HepG2 (cell line): ENCODE data around the gene MCU.

Experiments used
- HDAC2 ChIP-seq: sonication (generic); formaldehyde crosslinking; IDR thresholded peaks from 2 replicates; pipeline ENCODE4 v1.4.0; 2020; ENCODE audit warnings: missing genetic modification reagents
- NBN ChIP-seq: fragments of 450-650 bp; conservative IDR thresholded peaks from 2 replicates; pipeline ENCODE4 v1.6.1; 2017
- PBX3 ChIP-seq: sonication (generic); formaldehyde crosslinking; IDR thresholded peaks from 2 replicates; pipeline ENCODE4 v1.8.1; 2023; ENCODE audit warnings: missing genetic modification reagents, inconsistent platforms, borderline replicate concordance
- PRPF4 ChIP-seq: fragments of 200-400 bp; formaldehyde crosslinking; IDR thresholded peaks from 2 replicates; pipeline ENCODE4 v1.6.1; 2016; ENCODE audit warnings: low read length, low read depth; ENCODE audit not compliant: poor library complexity, severe bottlenecking
- SNRNP70 ChIP-seq: fragments of 200-400 bp; formaldehyde crosslinking; IDR thresholded peaks from 2 replicates; pipeline ENCODE4 v1.6.1; 2017; ENCODE audit warnings: mild to moderate bottlenecking, low read depth, low read length, moderate library complexity
- ZBTB33 ChIP-seq: sonication (generic); formaldehyde crosslinking; IDR thresholded peaks from 2 replicates; pipeline ENCODE4 v1.4.0; 2020; ENCODE audit warnings: missing genetic modification reagents
- ZFP36 ChIP-seq: fragments of 150-350 bp; IDR thresholded peaks from 2 replicates; pipeline ENCODE4 v1.6.1; 2018; ENCODE audit warnings: borderline replicate concordance, low read length, low read depth; ENCODE audit not compliant: partially characterized antibody
- ZNF3 ChIP-seq: IDR thresholded peaks from 2 replicates; pipeline ENCODE4 v1.7.0; 2017; ENCODE audit warnings: inconsistent platforms
- ZNF512B ChIP-seq: sonication (generic); formaldehyde crosslinking; IDR thresholded peaks from 2 replicates; pipeline ENCODE4 v1.5.1; 2020; ENCODE audit warnings: missing genetic modification reagents, mild to moderate bottlenecking, borderline replicate concordance
- TF ChIP-seq, protein P1 (sequence below): sonication (generic); formaldehyde crosslinking; IDR thresholded peaks from 2 replicates; pipeline ENCODE4 v1.8.0; 2022; ENCODE audit warnings: mild to moderate bottlenecking, missing genetic modification reagents
- TF ChIP-seq, protein P2 (sequence below): sonication (generic); formaldehyde crosslinking; IDR thresholded peaks from 2 replicates; pipeline ENCODE4 v1.5.0; 2020; ENCODE audit warnings: mild to moderate bottlenecking, missing genetic modification reagents, moderate library complexity

- no peak for TF ChIP-seq PRPF4
- no peak for TF ChIP-seq HDAC2 (CRISPR knock-in tag)
- TF ChIP-seq, protein P1, sequence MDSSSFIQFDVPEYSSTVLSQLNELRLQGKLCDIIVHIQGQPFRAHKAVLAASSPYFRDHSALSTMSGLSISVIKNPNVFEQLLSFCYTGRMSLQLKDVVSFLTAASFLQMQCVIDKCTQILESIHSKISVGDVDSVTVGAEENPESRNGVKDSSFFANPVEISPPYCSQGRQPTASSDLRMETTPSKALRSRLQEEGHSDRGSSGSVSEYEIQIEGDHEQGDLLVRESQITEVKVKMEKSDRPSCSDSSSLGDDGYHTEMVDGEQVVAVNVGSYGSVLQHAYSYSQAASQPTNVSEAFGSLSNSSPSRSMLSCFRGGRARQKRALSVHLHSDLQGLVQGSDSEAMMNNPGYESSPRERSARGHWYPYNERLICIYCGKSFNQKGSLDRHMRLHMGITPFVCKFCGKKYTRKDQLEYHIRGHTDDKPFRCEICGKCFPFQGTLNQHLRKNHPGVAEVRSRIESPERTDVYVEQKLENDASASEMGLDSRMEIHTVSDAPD: no peak
- TF ChIP-seq ZNF512B: no peak
- TF ChIP-seq PBX3 (CRISPR knock-in tag): no peak
- TF ChIP-seq SNRNP70: no peak
- TF ChIP-seq ZFP36: no peak
- TF ChIP-seq, protein P2, sequence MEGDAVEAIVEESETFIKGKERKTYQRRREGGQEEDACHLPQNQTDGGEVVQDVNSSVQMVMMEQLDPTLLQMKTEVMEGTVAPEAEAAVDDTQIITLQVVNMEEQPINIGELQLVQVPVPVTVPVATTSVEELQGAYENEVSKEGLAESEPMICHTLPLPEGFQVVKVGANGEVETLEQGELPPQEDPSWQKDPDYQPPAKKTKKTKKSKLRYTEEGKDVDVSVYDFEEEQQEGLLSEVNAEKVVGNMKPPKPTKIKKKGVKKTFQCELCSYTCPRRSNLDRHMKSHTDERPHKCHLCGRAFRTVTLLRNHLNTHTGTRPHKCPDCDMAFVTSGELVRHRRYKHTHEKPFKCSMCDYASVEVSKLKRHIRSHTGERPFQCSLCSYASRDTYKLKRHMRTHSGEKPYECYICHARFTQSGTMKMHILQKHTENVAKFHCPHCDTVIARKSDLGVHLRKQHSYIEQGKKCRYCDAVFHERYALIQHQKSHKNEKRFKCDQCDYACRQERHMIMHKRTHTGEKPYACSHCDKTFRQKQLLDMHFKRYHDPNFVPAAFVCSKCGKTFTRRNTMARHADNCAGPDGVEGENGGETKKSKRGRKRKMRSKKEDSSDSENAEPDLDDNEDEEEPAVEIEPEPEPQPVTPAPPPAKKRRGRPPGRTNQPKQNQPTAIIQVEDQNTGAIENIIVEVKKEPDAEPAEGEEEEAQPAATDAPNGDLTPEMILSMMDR (CRISPR knock-in tag): no peak
- TF ChIP-seq ZNF3 (CRISPR knock-in tag): no peak
- TF ChIP-seq NBN: no peak
- TF ChIP-seq ZBTB33 (CRISPR knock-in tag): no peak
Measured at GRCh38 chr10:72661431-72661830, 30.5 kb upstream of the MCU start.
